GM12892 (cell line): ENCODE results near the gene DHRSX.

ENCODE experiments used
- DNase-seq: peaks from one replicate; pipeline ENCODE4 v3.0.0; 2011; ENCODE audit not compliant: insufficient read length
- FAIRE-seq: peaks from 2 replicates; lab custom pipeline; 2011; peaks lifted over from hg19 to GRCh38; lab: Jason Lieb, UNC
- POLR2A ChIP-seq: IDR thresholded peaks from 2 replicates; pipeline ENCODE4 v1.6.1; 2011; ENCODE audit warnings: low read depth, low read length, control low read depth
- POLR2AphosphoS5 ChIP-seq: IDR thresholded peaks from 2 replicates; pipeline ENCODE4 v1.6.1; 2011; ENCODE audit warnings: low read depth, low read length, control low read depth
- TAF1 ChIP-seq: IDR thresholded peaks from 2 replicates; pipeline ENCODE4 v1.6.1; 2011; ENCODE audit warnings: low read depth, mild to moderate bottlenecking, control low read depth, low read length, borderline replicate concordance

DHRSX gene

DNA sequence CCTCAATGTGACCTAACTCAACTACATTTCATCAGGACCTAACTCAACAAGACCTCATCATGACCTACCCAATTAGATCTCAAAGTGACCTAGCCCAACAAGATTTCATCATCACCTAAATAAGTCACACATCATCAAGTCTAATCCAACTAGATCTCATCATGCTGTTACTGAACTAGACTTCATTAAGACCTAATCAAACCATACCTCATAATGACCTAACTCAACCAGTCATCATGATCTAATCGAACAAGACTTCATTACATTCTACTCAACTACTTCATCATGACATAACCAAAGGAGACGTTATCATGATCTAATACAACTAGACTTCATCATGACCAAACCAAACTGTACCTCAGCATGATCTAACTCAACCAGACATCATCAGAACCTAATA is 82.8 kb downstream of the DHRSX start:
- peak; percentile 9 for FAIRE-seq
- no peak for DNase-seq
- TF ChIP-seq POLR2A = no peak

DNA sequence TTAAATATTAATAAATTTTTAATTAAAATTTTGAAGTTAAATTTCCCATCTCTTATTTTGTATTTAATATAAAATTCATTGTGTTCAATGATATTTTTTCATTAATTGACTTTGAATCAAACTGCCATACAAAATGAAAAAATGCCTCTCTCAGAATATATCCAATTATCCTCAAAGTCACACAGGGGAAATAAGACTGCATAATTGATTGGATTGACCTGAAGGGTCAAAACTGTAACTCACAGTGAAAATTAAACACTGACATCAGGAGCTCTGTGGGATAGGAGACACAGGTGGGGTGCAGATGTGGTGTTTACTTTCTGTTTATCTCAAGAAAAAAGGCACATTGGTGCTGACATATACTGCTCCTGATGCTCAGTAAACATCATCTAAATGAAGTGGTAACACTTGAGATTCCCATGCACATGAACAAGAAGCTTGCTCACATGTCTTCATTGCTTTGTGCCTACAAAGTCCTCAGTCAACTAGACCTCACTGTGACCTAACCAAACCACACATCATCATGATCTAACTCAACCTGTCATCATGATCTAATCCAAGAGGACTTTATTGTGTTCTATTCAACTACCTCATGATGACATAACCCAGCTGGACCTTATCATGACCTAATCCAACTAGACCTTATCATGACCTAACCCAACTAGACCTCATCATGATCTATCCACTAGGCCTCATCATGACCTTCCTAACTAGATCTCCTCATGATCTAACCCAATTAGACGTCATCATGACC is 83.7 kb downstream of the DHRSX start:
- no peak for TF ChIP-seq TAF1
- DNase-seq (no peak), FAIRE-seq (no peak)

DNA sequence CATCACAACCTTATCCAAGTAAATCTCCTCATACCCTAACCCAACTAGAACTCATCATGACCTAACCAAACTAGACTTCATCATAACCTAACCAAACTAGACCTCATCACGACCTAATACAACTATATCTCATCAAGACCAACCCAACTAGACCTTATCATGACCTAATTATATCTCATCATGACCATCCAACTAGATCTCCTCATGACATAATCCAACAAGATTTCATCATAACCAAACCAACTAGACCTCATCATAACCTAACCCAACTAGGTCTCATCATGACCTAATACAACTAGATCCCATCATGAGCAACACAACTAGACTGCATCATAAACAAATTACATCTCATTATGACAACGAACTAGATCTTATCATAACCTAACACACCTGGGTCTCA is 86.4 kb downstream of the DHRSX start:
- DNase-seq = no peak
- no peak for TF ChIP-seq POLR2AphosphoS5
- no peak for TF ChIP-seq TAF1
- no peak for TF ChIP-seq POLR2A
- peak; percentile 17 for FAIRE-seq

DNA sequence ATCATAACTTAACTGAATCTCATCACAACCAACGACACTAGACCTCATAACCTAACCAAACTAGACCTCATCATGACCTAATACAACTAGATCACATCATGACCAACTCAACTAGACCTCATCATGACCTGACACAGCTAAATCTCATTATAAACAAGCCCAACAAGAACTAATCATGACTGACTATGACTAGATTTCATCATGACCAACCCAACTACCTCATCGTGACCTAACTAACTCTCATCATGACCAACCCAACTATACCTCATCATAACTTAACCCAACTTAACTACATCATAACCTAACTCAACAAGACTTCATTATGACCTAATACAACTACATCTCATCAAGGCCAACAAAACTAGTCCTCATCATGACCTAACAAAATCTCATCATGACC is 86.8 kb downstream of the DHRSX start:
- no peak for DNase-seq
- no peak for TF ChIP-seq POLR2A
- TF ChIP-seq POLR2AphosphoS5 = no peak
- TF ChIP-seq TAF1 = no peak
- no peak for FAIRE-seq

DNA sequence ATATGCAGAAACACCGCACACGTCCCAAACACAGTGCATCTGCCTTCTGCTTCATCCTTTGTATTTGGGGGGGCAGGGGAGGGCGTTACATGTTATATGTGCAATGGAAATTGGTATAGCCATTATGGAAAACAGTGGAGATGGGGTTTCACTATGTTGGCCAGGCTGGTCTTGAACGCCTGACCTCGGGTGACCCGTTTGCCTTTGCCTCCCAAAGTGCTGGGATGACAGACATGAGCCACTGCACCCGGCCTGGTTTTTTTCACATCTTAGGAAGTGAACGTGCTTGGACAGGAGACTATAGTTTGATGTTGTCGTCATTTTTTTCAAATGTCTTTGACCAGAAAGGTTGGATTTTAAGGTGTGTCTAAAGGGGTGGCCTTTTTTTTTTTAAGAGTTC is 88.6 kb downstream of the DHRSX start:
- DNase-seq (no peak), FAIRE-seq (no peak)
- TF ChIP-seq POLR2A = no peak
- no peak for TF ChIP-seq TAF1
- no peak for TF ChIP-seq POLR2AphosphoS5

DNA sequence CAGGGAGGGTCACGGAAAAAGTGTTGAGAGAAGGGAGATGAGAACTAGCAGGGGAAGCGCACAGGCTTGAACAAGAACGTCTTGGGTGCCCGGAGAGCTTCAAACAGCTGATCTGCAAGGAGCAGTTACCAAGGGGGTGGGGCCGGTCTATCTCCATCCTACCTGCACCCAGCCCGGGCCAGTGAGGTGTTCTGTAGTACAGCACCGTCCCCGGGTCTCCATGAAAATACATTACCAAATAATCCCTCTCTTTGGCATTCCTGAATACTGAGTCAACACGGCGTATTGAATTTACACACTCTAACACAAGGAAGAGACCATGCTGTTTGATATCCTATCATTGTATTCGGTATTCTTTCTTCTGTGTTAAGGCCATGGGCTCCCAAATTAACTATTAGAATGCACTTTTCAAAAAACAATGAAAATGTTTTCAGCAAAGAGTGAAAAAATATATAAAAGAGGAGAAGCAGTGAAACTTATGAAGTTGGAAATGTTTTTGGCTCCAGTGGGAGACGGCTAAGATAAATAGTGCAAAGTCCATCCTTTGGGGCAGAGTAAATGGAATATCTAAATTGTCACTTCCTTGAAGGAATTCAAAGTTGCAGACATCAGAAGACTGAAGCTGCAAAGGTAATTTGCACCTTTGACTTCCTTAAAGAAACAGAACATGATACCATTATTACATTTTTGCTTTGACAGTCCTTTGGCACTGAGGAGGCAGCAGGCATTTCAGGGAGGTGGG is 90.3 kb downstream of the DHRSX start:
- TF ChIP-seq TAF1 (no peak), POLR2A (no peak), POLR2AphosphoS5 (no peak)
- FAIRE-seq (no peak), DNase-seq (no peak)

DNA sequence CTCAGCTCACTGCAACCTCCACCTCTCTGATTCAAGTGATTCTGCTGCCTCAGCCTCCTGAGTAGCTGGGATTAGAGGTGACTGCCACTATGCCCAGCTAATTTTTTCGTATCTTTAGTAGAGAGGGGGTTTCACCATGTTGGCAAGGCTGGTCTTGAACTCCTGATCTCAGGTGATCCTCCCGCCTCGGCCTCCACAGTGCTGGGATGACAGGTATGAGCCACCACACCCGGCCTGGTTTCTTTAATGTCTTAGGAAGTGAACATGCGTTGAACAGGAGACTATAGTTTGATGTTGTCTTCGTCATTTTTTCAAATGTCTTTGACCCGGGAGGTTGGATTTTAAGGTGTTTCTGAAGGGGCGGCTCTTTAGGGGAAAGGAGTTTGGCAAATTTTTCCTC is 91.0 kb downstream of the DHRSX start:
- no peak for DNase-seq
- TF ChIP-seq POLR2A (no peak), TAF1 (no peak), POLR2AphosphoS5 (no peak)
- FAIRE-seq = no peak

DNA sequence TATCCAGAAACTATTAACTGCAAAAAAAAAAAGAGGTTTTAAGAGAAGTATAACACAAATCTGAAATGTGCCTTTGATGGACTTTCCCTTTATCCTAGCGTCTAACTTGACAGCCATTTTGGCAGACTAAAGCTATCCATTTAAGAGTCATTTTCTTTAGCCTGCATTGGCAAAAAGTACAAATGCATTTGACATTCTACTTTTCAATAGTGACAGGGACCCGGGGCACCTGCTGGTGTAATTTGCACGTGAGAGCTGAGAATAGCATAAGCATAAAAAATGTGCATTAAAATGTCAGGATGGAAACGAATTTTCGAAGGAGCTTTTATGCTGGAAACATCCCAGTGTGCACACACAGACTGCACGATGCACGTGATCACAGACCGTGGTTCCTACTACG is 91.9 kb downstream of the DHRSX start:
- no peak for TF ChIP-seq POLR2AphosphoS5
- TF ChIP-seq TAF1 = no peak
- FAIRE-seq = no peak
- no peak for DNase-seq

DNA sequence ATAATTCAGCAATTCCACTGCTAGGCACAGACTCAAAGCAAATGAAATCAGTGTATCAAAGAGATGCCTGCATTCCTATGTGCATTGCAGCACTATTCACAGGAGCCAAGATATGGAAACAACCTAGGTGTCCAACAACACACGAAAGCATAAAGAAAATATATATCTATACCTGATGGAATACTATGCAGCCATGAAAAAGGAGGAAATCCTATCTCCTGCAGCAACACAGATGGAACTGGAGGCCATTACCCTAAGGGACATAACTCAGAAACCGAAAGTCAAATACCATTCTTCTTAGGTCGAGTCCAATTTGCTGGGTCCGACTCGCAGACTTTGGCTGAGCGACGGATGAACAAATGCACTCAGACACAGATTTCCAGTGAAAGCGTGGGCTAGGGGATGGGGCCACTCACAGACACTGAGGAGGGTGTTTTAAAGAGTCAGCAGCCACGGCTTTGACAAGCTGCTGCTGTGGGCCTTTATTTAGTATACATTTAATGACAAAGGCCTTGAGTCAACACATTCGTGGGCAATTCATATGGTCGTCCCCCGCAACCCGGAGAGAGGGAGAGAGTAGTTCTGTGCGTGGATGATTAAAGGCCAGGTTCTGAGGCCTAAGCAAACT is 93.8 kb downstream of the DHRSX start:
- no peak for FAIRE-seq

DNA sequence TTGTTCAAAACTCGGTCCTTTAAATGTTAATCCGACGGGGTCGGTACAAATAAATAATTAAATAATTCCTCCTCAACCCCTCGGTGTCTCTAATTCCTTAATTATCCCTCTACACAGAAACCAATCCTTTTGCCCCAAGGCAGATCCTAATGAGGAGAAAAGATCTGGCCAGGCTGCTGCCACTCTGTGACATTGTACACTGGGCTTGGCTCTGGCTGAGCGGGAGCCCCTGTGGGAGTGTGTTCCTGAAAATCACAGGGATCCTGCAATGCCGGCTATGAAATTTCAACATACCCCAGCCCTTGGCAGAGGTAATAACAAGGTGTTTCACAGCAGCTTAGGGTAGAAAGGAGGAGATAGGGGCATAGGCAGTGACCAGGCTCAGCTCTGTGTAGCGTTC is 96.0 kb downstream of the DHRSX start:
- TF ChIP-seq TAF1 = no peak
- DNase-seq = no peak
- no peak for FAIRE-seq

More for the DNA sequence above, 93.8 kb downstream of the DHRSX start:
- no peak for DNase-seq
- no peak for TF ChIP-seq TAF1
- TF ChIP-seq POLR2AphosphoS5 = no peak
- no peak for TF ChIP-seq POLR2A

DNA sequence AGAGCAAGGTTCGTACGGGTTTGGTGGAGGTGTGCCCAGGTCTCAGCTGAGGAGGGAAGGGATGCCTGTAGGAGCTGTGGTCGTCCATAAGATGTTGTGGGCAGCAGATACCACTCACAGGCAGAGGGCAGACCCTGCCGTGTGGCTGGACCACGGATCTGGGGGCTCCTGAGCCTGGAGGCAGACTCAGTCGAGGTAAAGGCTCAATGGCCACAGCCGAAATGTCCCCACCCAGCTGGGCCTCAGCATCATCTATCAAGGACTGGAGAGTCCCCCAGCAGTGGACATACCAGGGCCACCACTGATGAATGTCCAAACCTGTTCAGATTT is 98.5 kb downstream of the DHRSX start:
- FAIRE-seq (no peak), DNase-seq (no peak)
- no peak for TF ChIP-seq POLR2AphosphoS5
- TF ChIP-seq TAF1 = no peak
- TF ChIP-seq POLR2A = no peak

DNA sequence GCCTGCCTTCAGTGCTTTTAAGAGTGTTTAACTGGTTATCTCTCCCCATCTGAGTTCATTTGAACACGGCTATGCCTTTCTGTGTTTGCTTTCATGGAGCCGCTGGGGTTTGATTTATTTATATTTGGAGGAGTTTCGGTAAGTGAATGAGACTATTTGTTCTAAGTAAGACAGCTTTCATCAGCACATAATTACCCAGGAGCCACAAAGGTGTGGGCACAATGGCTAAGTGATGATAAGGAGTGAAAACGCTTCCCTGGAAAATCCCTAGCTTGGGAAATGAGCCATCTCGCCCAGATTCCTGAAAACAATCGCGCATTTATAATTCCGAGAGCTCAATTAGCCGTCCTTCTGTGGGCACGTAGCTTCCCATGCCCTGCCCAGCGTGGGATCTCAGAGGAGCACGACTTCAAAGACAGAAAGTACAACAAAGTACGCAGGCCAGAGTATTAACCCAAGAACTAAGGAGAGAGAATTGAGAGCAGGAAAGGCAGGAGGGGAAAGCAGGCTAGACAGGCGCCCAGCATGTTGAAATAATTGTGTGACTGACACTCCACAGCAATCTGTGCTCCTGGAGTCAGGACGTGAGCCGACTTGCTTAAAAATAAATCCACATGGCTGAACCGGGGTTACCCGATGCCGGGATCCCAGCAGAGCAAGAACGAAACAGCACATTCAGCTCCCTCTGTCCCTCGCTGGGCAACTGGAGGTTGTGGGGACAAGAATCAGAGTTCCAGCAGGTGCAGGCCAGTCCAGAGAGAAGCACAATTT is 99.0 kb downstream of the DHRSX start:
- no peak for DNase-seq
- TF ChIP-seq TAF1 (no peak), POLR2A (no peak), POLR2AphosphoS5 (no peak)
- no peak for FAIRE-seq
